ENCODE results near the gene HACD2.

- TF ChIP-seq CTCF (IDR thresholded peaks at IDR 0.05) (no peak), EZH2phosphoT487 (IDR thresholded peaks at IDR 0.05) (no peak)
Observed at GRCh38 chr3:123618076-123618708, 33.3 kb upstream of the HACD2 start.
